HepG2 (cell line): Measurements from ENCODE around the gene NRG3. TPM values are rescaled to one million over a fixed set of nuclear protein-coding genes. Genes with fewer than 3 reads are reported as not detected.

Experiments used
- ATAC-seq: fragments of 200-7000 bp; cut with Tn5 transposase; 3 replicates; pipeline ENCODE4 v1.9.1; 2020; ENCODE audit warnings: mild to moderate bottlenecking, moderate library complexity
- BruUV-seq: library from RNA; stranded (reverse); fragments of 400-500 nt; replicated peaks from 2 replicates; lab custom pipeline; 2021; lab: Mats Ljungman, UMichigan
- CTCF ChIA-PET: fragments of 300-600 bp; formaldehyde crosslinking; extraction: SDS; loops from one replicate; lab custom pipeline; 2021; ENCODE audit warnings: low total read pairs, inconsistent platforms, low intra/inter-chr PET ratio; lab: Yijun Ruan, JAX
- POLR2A ChIA-PET: fragments of 350-600 bp; sonication (Branson Sonifier 250); formaldehyde crosslinking; loops from one replicate; lab custom pipeline; 2020; ENCODE audit warnings: antibody characterized with exemption, inconsistent platforms; lab: Yijun Ruan, JAX
- DNase-seq: peaks from one replicate; pipeline ENCODE4 v3.0.0-alpha.2; 2015; ENCODE audit warnings: low spot score
- FAIRE-seq: peaks from 3 replicates; lab custom pipeline; 2011; peaks lifted over from hg19 to GRCh38; lab: Jason Lieb, UNC
- H2AFZ ChIP-seq: one replicate; pipeline ENCODE4 v1.6.1; 2011; ENCODE audit warnings: low read length, inconsistent platforms
- H3K27ac ChIP-seq: fragments of 300-600 bp; 3 replicates; pipeline ENCODE4 v1.8.0; 2011; ENCODE audit warnings: mixed run types, mild to moderate bottlenecking, mixed read lengths, low read length, inconsistent platforms; ENCODE audit not compliant: insufficient read depth; ENCODE audit errors: extremely low read length
- H3K27me3 ChIP-seq, 2 experiments: fragments of 200-600 bp in 1 of 2; 2 replicates in 1 of 2; 3 replicates in 1 of 2; pipeline versions ENCODE4 v1.6.0 to v1.8.0; 2011; ENCODE audit warnings: low read length in 2 of 2, mild to moderate bottlenecking in 2 of 2, moderate library complexity in 2 of 2, inconsistent platforms in 1 of 2; ENCODE audit not compliant: insufficient read depth in 2 of 2, control insufficient read depth in 1 of 2
- H3K36me3 ChIP-seq, 2 experiments: fragments of 200-600 bp in 1 of 2; replicated peaks in 1 of 2; 2 replicates in 1 of 2; 3 replicates in 1 of 2; pipeline versions ENCODE4 v1.5.1 to v1.8.0; 2011; ENCODE audit warnings: low read length in 2 of 2, inconsistent platforms in 1 of 2; ENCODE audit not compliant: insufficient read depth in 2 of 2, control insufficient read depth in 1 of 2
- H3K4me1 ChIP-seq: 2 replicates; pipeline ENCODE4 v1.5.1; 2012; ENCODE audit warnings: low read length, inconsistent platforms; ENCODE audit not compliant: insufficient read depth
- H3K4me2 ChIP-seq: 2 replicates; pipeline ENCODE4 v1.6.0; 2011; ENCODE audit warnings: low read depth, low read length, inconsistent platforms
- H3K4me3 ChIP-seq, 3 experiments: fragments of 200-600 bp in 1 of 3; sonication (generic), shearing (Covaris generic) in 1 of 3; replicated peaks in 1 of 3; 2 replicates each; pipeline ENCODE4 v1.5.1; 2011 to 2016; ENCODE audit warnings: low read length in 3 of 3, inconsistent platforms in 2 of 3, low read depth in 2 of 3, mild to moderate bottlenecking in 2 of 3, control low read depth in 1 of 3, mixed read lengths in 1 of 3; ENCODE audit not compliant: insufficient read depth in 1 of 3
- H3K79me2 ChIP-seq: one replicate; pipeline ENCODE4 v1.6.1; 2011; ENCODE audit warnings: low read length, inconsistent platforms; ENCODE audit not compliant: insufficient read depth
- H3K9ac ChIP-seq: 2 replicates; pipeline ENCODE4 v1.6.0; 2011; ENCODE audit warnings: mild to moderate bottlenecking, low read depth, low read length, inconsistent platforms; ENCODE audit not compliant: insufficient read depth
- H3K9me3 ChIP-seq: 2 replicates; pipeline ENCODE4 v1.5.1; 2012; ENCODE audit warnings: mild to moderate bottlenecking, low read length
- H4K20me1 ChIP-seq: 2 replicates; pipeline ENCODE4 v1.6.0; 2011; ENCODE audit warnings: inconsistent platforms, mild to moderate bottlenecking, low read length, moderate library complexity; ENCODE audit not compliant: insufficient read depth
- AHR ChIP-seq: IDR thresholded peaks from 2 replicates; pipeline ENCODE4 v1.6.1; 2018; ENCODE audit warnings: missing genetic modification reagents, missing compliant biosample characterization
- ATF3 ChIP-seq: sonication (generic); formaldehyde crosslinking; IDR thresholded peaks from 2 replicates; pipeline ENCODE4 v1.4.0; 2020; ENCODE audit warnings: missing genetic modification reagents
- BHLHE40 ChIP-seq: IDR thresholded peaks from 2 replicates; pipeline ENCODE4 v1.6.1; 2011; ENCODE audit warnings: low read length, improper control_type of control experiment
- CREB3 ChIP-seq: sonication (generic); formaldehyde crosslinking; IDR thresholded peaks from 2 replicates; pipeline ENCODE4 v1.5.0; 2020; ENCODE audit warnings: missing genetic modification reagents
- HNRNPUL1 ChIP-seq: fragments of 200-400 bp; formaldehyde crosslinking; IDR thresholded peaks from 2 replicates; pipeline ENCODE4 v1.6.1; 2017; ENCODE audit warnings: low read depth, mild to moderate bottlenecking, low read length, moderate library complexity
- NFIB ChIP-seq: sonication (generic); formaldehyde crosslinking; IDR thresholded peaks from 2 replicates; pipeline ENCODE4 v1.9.0; 2021; ENCODE audit warnings: missing genetic modification reagents, mild to moderate bottlenecking, borderline replicate concordance
- POLR2A ChIP-seq, 2 experiments: IDR thresholded peaks; 2 replicates each; pipeline ENCODE4 v1.6.1; 2011; ENCODE audit warnings: low read depth in 2 of 2, low read length in 2 of 2, mild to moderate bottlenecking in 1 of 2, moderate library complexity in 1 of 2; ENCODE audit not compliant: insufficient read depth in 1 of 2
- REPIN1 ChIP-seq: sonication (generic); formaldehyde crosslinking; IDR thresholded peaks from 2 replicates; pipeline ENCODE4 v1.8.0; 2022; ENCODE audit warnings: missing genetic modification reagents, low read depth, mild to moderate bottlenecking, borderline replicate concordance
- SMARCE1 ChIP-seq: fragments of 450-650 bp; IDR thresholded peaks from 2 replicates; pipeline ENCODE4 v1.6.1; 2017; ENCODE audit warnings: borderline replicate concordance
- SRSF4 ChIP-seq: fragments of 200-400 bp; formaldehyde crosslinking; IDR thresholded peaks from one replicate; pipeline ENCODE4 v1.6.1; 2018; ENCODE audit warnings: mild to moderate bottlenecking, low read depth, low read length, moderate library complexity; ENCODE audit not compliant: poor library complexity, severe bottlenecking
- TFE3 ChIP-seq: IDR thresholded peaks from 2 replicates; pipeline ENCODE4 v1.6.1; 2016
- ZFP90 ChIP-seq: sonication (generic); formaldehyde crosslinking; IDR thresholded peaks from 2 replicates; pipeline ENCODE4 v1.8.0; 2022; ENCODE audit warnings: missing genetic modification reagents, mild to moderate bottlenecking, inconsistent platforms, borderline replicate concordance
- ZNF543 ChIP-seq: sonication (generic); formaldehyde crosslinking; IDR thresholded peaks from 2 replicates; pipeline ENCODE4 v1.4.0; 2020; ENCODE audit warnings: mild to moderate bottlenecking, missing genetic modification reagents
- ZNF563 ChIP-seq: sonication (generic); formaldehyde crosslinking; IDR thresholded peaks from 2 replicates; pipeline ENCODE4 v1.8.0; 2022; ENCODE audit warnings: mild to moderate bottlenecking, moderate library complexity, missing genetic modification reagents
- ZNF597 ChIP-seq: sonication (generic); formaldehyde crosslinking; IDR thresholded peaks from 2 replicates; pipeline ENCODE4 v1.5.0; 2020; ENCODE audit warnings: missing genetic modification reagents
- ZNF660 ChIP-seq: sonication (generic); formaldehyde crosslinking; IDR thresholded peaks from 2 replicates; pipeline ENCODE4 v1.5.1; 2020; ENCODE audit warnings: mild to moderate bottlenecking, low read depth, missing genetic modification reagents, borderline replicate concordance
- ZNF746 ChIP-seq: sonication (generic); formaldehyde crosslinking; IDR thresholded peaks from 2 replicates; pipeline ENCODE4 v1.8.0; 2022; ENCODE audit warnings: mild to moderate bottlenecking, missing genetic modification reagents
- ZNF761 ChIP-seq: sonication (generic); formaldehyde crosslinking; conservative IDR thresholded peaks from 2 replicates; pipeline ENCODE4 v1.4.0; 2020; ENCODE audit warnings: mild to moderate bottlenecking, missing genetic modification reagents
- WGBS: methylation state at CpG from one replicate; pipeline ENCODE4 v1.1.6; 2017; ENCODE audit warnings: low lambda C conversion rate; 5-methylcytosine and 5-hydroxymethylcytosine counted together
- in situ Hi-C: cut with HindIII; loops from 2 replicates; pipeline ENCODE4 v1.10.0; 2017; ENCODE audit warnings: low pct_unique_long_range_greater_than_20kb; ENCODE audit not compliant: extremely low pct_ligation_motif_present
- intact Hi-C: fragments of 100-400 bp; cut with micrococcal nuclease; formaldehyde crosslinking; loops from one replicate; pipeline ENCODE4 v1.10.0; 2022; ENCODE audit not compliant: unreplicated experiment
- polyA plus RNA-seq, 8 experiments: library from polyadenylated mRNA; depleted of rRNA in 3 of 8; stranded (reverse) in 7 of 8; unstranded in 1 of 8; fragments of >200 nt; fragmentation: Illumina TruSeq in 4 of 8; extraction: Trizol in 4 of 8; gene quantifications; 2 replicates each; pipeline versions ENCODE4 v1.2.1 to v1.2.3, GENCODE V29; 2011 to 2016; ENCODE audit warnings: low read depth in 4 of 8, missing spikeins in 1 of 8, mixed read lengths in 1 of 8; ENCODE audit not compliant: insufficient read depth in 1 of 8
- total RNA-seq, 5 experiments: library from RNA; depleted of rRNA; stranded (reverse); fragments of >200 nt; fragmentation: Illumina TruSeq; extraction: Trizol; gene quantifications; 2 replicates each; pipeline ENCODE4 v1.2.3, GENCODE V29; 2016; ENCODE audit warnings: low read depth in 1 of 5

Gene NRG3
- total and polyA plus RNA-seq, 2 of the 13 experiments (the other 11 are each of a cell fraction or from before 2014, with no cell fraction given), result not detected

- TF ChIP-seq TFE3 (CRISPR knock-in tag), result no peak
- TF ChIP-seq ZNF746 (CRISPR knock-in tag), result no peak
- TF ChIP-seq BHLHE40, result no peak
- no peak for TF ChIP-seq AHR (CRISPR knock-in tag)
- no peak for TF ChIP-seq NFIB
- no peak for TF ChIP-seq ZNF563
- TF ChIP-seq, all 625 proteins: peak for 0
- no peaks in the 10 kb centered on the region for H3K79me2 ChIP-seq
- ATAC-seq (no peak), FAIRE-seq (no peak), DNase-seq (no peak)
- intact Hi-C loops (no loop called here), in situ Hi-C loops (no loop called here)
- H4K20me1 ChIP-seq, result no peaks in the 10 kb centered on the region
- H2AFZ ChIP-seq, result no peak overlapping the region
- no TSS peak for BruUV-seq
- no peak overlapping the region for H3K4me2 ChIP-seq
- CTCF ChIA-PET, result no interaction called here
- POLR2A ChIA-PET, result no interaction called here
- H3K27me3 ChIP-seq, result no peaks in the 10 kb centered on the region
- no peak overlapping the region for H3K9ac ChIP-seq
- H3K4me3 ChIP-seq, result no peak overlapping the region
- H3K27ac ChIP-seq, result no peak overlapping the region
- peaks cover 81% of the 10 kb centered on the region for H3K9me3 ChIP-seq
- no peaks in the 10 kb centered on the region for H3K36me3 ChIP-seq
- H3K4me1 ChIP-seq, result no peaks in the 10 kb centered on the region
These were observed 521.9 kb downstream of the NRG3 start for GRCh38 chr10:82396886-82397285.

- ChIA-PET POLR2A (no interaction called here), CTCF (no interaction called here)
- Histone ChIP-seq H3K27ac (no peak overlapping the region), H4K20me1 (no peaks in the 10 kb centered on the region), H3K9me3 (peaks cover 81% of the 10 kb centered on the region), H3K4me3 (no peak overlapping the region), H3K27me3 (no peaks in the 10 kb centered on the region), H3K9ac (no peak overlapping the region), H3K36me3 (no peaks in the 10 kb centered on the region), H3K4me1 (no peaks in the 10 kb centered on the region), H2AFZ (no peak overlapping the region), H3K79me2 (no peaks in the 10 kb centered on the region), H3K4me2 (no peak overlapping the region)
- 0% methylated on average over 1 of the region's 1 CpG for WGBS
- intact Hi-C loops (no loop called here), in situ Hi-C loops (no loop called here)
- BruUV-seq, result no TSS peak
- ATAC-seq (no peak), FAIRE-seq (no peak), DNase-seq (no peak)
- TF ChIP-seq ZNF761 (CRISPR knock-in tag), result no peak
- no peak for TF ChIP-seq SMARCE1
- no peak for TF ChIP-seq REPIN1 (CRISPR knock-in tag)
- TF ChIP-seq SRSF4, result no peak
- TF ChIP-seq ZNF660 (CRISPR knock-in tag), result no peak
- TF ChIP-seq ZNF597 (CRISPR knock-in tag), result no peak
- TF ChIP-seq CREB3 (CRISPR knock-in tag), result no peak
- TF ChIP-seq HNRNPUL1, result no peak
- TF ChIP-seq ZNF543, result no peak
- TF ChIP-seq POLR2A (IDR thresholded peaks at IDR 0.05; ENCODE audit: insufficient read depth in 1 of 2, low read depth in 2 of 2, low read length in 2 of 2), result no peak
- TF ChIP-seq ATF3 (CRISPR knock-in tag), result no peak
- TF ChIP-seq ZFP90, result no peak
These were observed 522.9 kb downstream of the NRG3 start for GRCh38 chr10:82397854-82398253.
